Measurements from ENCODE around the gene SLC16A8.

SLC16A8 gene

GRCh38 chr22:38075961-38076360 lies 8.0 kb downstream of the SLC16A8 start:
- Histone ChIP-seq H3K9ac (ENCODE audit: low read length) (no peak overlapping the region), H3K4me1 (ENCODE audit: control insufficient read depth, insufficient read depth, low read length) (peaks cover 2% of the 10 kb centered on the region), H3K4me3 (ENCODE audit: low read depth, low read length) (no peak overlapping the region), H3K9me3 (ENCODE audit: control insufficient read depth, insufficient read depth, low read depth, low read length) (no peaks in the 10 kb centered on the region), H3K36me3 (ENCODE audit: control insufficient read depth, insufficient read depth, low read length) (peaks cover 33% of the 10 kb centered on the region), H3K27ac (ENCODE audit: low read depth, low read length) (no peak overlapping the region), H3K27me3 (ENCODE audit: control insufficient read depth, insufficient read depth, low read length) (peaks cover 15% of the 10 kb centered on the region)

- H3K9ac ChIP-seq (ENCODE audit: low read length) = peak overlapping the region; percentile 14
- H3K36me3 ChIP-seq (ENCODE audit: control insufficient read depth, insufficient read depth, low read length) = peaks cover 39% of the 10 kb centered on the region
- H3K4me3 ChIP-seq (ENCODE audit: low read depth, low read length) = no peak overlapping the region
- peaks cover 8% of the 10 kb centered on the region for H3K27me3 ChIP-seq (ENCODE audit: control insufficient read depth, insufficient read depth, low read length)
- peaks cover 2% of the 10 kb centered on the region; the same call in 1 of the 2 replicates for H3K4me1 ChIP-seq (ENCODE audit: control insufficient read depth, insufficient read depth, low read length)
- H3K27ac ChIP-seq (ENCODE audit: low read depth, low read length) = no peak overlapping the region
- H3K9me3 ChIP-seq (ENCODE audit: control insufficient read depth, insufficient read depth, low read depth, low read length) = no peaks in the 10 kb centered on the region
These were observed 8.7 kb downstream of the SLC16A8 start for GRCh38 chr22:38075105-38075825.

GRCh38 chr22:38074181-38075104 lies 9.5 kb downstream of the SLC16A8 start:
- Histone ChIP-seq H3K4me3 (ENCODE audit: low read depth, low read length) (no peak overlapping the region), H3K27ac (ENCODE audit: low read depth, low read length) (no peak overlapping the region), H3K36me3 (ENCODE audit: control insufficient read depth, insufficient read depth, low read length) (peaks cover 45% of the 10 kb centered on the region), H3K9ac (ENCODE audit: low read length) (peak overlapping the region; percentile 14), H3K4me1 (ENCODE audit: control insufficient read depth, insufficient read depth, low read length) (peaks cover 2% of the 10 kb centered on the region; the same call in 1 of the 2 replicates), H3K9me3 (ENCODE audit: control insufficient read depth, insufficient read depth, low read depth, low read length) (no peaks in the 10 kb centered on the region), H3K27me3 (ENCODE audit: control insufficient read depth, insufficient read depth, low read length) (no peaks in the 10 kb centered on the region)

GRCh38 chr22:38073150-38074130 lies 10.5 kb downstream of the SLC16A8 start:
- H3K27ac ChIP-seq (ENCODE audit: low read depth, low read length) = no peak overlapping the region
- no peak overlapping the region for H3K4me3 ChIP-seq (ENCODE audit: low read depth, low read length)
- peaks cover 2% of the 10 kb centered on the region; the same call in 1 of the 2 replicates for H3K4me1 ChIP-seq (ENCODE audit: control insufficient read depth, insufficient read depth, low read length)
- no peak overlapping the region for H3K9ac ChIP-seq (ENCODE audit: low read length)
- H3K9me3 ChIP-seq (ENCODE audit: control insufficient read depth, insufficient read depth, low read depth, low read length) = no peaks in the 10 kb centered on the region
- H3K36me3 ChIP-seq (ENCODE audit: control insufficient read depth, insufficient read depth, low read length) = peaks cover 46% of the 10 kb centered on the region
- no peaks in the 10 kb centered on the region for H3K27me3 ChIP-seq (ENCODE audit: control insufficient read depth, insufficient read depth, low read length)

- H3K4me1 ChIP-seq (ENCODE audit: control insufficient read depth, insufficient read depth, low read length) = peaks cover 2% of the 10 kb centered on the region; the same call in 1 of the 2 replicates
- no peak overlapping the region for H3K27ac ChIP-seq (ENCODE audit: low read depth, low read length)
- H3K27me3 ChIP-seq (ENCODE audit: control insufficient read depth, insufficient read depth, low read length) = no peaks in the 10 kb centered on the region
- H3K9me3 ChIP-seq (ENCODE audit: control insufficient read depth, insufficient read depth, low read depth, low read length) = no peaks in the 10 kb centered on the region
- H3K4me3 ChIP-seq (ENCODE audit: low read depth, low read length) = no peak overlapping the region
- H3K9ac ChIP-seq (ENCODE audit: low read length) = no peak overlapping the region
- peaks cover 51% of the 10 kb centered on the region for H3K36me3 ChIP-seq (ENCODE audit: control insufficient read depth, insufficient read depth, low read length)
These were observed 11.4 kb downstream of the SLC16A8 start for GRCh38 chr22:38072322-38073149.

GRCh38 chr22:38071421-38072321 lies 12.3 kb downstream of the SLC16A8 start:
- Histone ChIP-seq H3K4me1 (ENCODE audit: control insufficient read depth, insufficient read depth, low read length) (peaks cover 2% of the 10 kb centered on the region; the same call in 1 of the 2 replicates), H3K9me3 (ENCODE audit: control insufficient read depth, insufficient read depth, low read depth, low read length) (no peaks in the 10 kb centered on the region), H3K36me3 (ENCODE audit: control insufficient read depth, insufficient read depth, low read length) (peaks cover 53% of the 10 kb centered on the region), H3K27ac (ENCODE audit: low read depth, low read length) (no peak overlapping the region), H3K9ac (ENCODE audit: low read length) (no peak overlapping the region), H3K27me3 (ENCODE audit: control insufficient read depth, insufficient read depth, low read length) (no peaks in the 10 kb centered on the region), H3K4me3 (ENCODE audit: low read depth, low read length) (no peak overlapping the region)

- Histone ChIP-seq H3K27ac (ENCODE audit: low read depth, low read length) (no peak overlapping the region), H3K27me3 (ENCODE audit: control insufficient read depth, insufficient read depth, low read length) (no peaks in the 10 kb centered on the region), H3K9me3 (ENCODE audit: control insufficient read depth, insufficient read depth, low read depth, low read length) (no peaks in the 10 kb centered on the region), H3K4me1 (ENCODE audit: control insufficient read depth, insufficient read depth, low read length) (no peaks in the 10 kb centered on the region), H3K4me3 (ENCODE audit: low read depth, low read length) (no peak overlapping the region), H3K9ac (ENCODE audit: low read length) (no peak overlapping the region), H3K36me3 (ENCODE audit: control insufficient read depth, insufficient read depth, low read length) (peaks cover 66% of the 10 kb centered on the region)
These were observed 13.6 kb downstream of the SLC16A8 start for GRCh38 chr22:38070250-38070921.

GRCh38 chr22:38069372-38070249 lies 14.4 kb downstream of the SLC16A8 start:
- H3K4me3 ChIP-seq (ENCODE audit: low read depth, low read length) = no peak overlapping the region
- H3K27ac ChIP-seq (ENCODE audit: low read depth, low read length) = no peak overlapping the region
- H3K27me3 ChIP-seq (ENCODE audit: control insufficient read depth, insufficient read depth, low read length) = no peaks in the 10 kb centered on the region
- H3K9me3 ChIP-seq (ENCODE audit: control insufficient read depth, insufficient read depth, low read depth, low read length) = no peaks in the 10 kb centered on the region
- H3K4me1 ChIP-seq (ENCODE audit: control insufficient read depth, insufficient read depth, low read length) = no peaks in the 10 kb centered on the region
- no peak overlapping the region for H3K9ac ChIP-seq (ENCODE audit: low read length)
- peaks cover 68% of the 10 kb centered on the region for H3K36me3 ChIP-seq (ENCODE audit: control insufficient read depth, insufficient read depth, low read length)
